Upper lobe of left lung (tissue), 4 donors: Measurements from ENCODE around the gene PLXNA3.

Source experiments
- CTCF ChIP-seq, 6 experiments: fragments of 450-650 bp in 4 of 6; fragments of 200-600 bp in 2 of 6; sonication (generic) in 2 of 6; IDR thresholded peaks; one replicate each; pipeline ENCODE4 v1.5.1; 2016 to 2019; ENCODE audit warnings: antibody characterized with exemption in 6 of 6
- POLR2A ChIP-seq, 4 donors: fragments of 450-650 bp; IDR thresholded peaks; one replicate each; pipeline ENCODE4 v1.5.1; 2016 to 2017; ENCODE audit warnings: antibody characterized with exemption in 4 of 4, mild to moderate bottlenecking in 2 of 4
- POLR2AphosphoS5 ChIP-seq, 2 donors: sonication (generic); formaldehyde crosslinking; IDR thresholded peaks; one replicate each; pipeline ENCODE4 v1.5.1; 2017; ENCODE audit warnings: antibody characterized with exemption in 2 of 2

- TF ChIP-seq CTCF (IDR thresholded peaks at IDR 0.05): no peak
- no peak for TF ChIP-seq POLR2A (IDR thresholded peaks at IDR 0.05)
- TF ChIP-seq POLR2AphosphoS5 (IDR thresholded peaks at IDR 0.05): no peak
These were observed 6.8 kb downstream of the PLXNA3 start for GRCh38 chrX:154464806-154465365.
